GM18517 (cell line): Measurements from ENCODE around the gene MED28.
A peak's percentile ranks its signal among the peaks of the same experiment; 100 is the strongest.
"Not testable (repeated sequence)": the region's sequence is repeated elsewhere in the genome, so short reads cannot be mapped to it uniquely, and the experiment has no call there.

Source experiments
- ATAC-seq: cut with Tn5 transposase; IDR thresholded peaks from one replicate; pipeline ENCODE4 v1.9.1; 2021; ENCODE audit warnings: mild to moderate bottlenecking, moderate library complexity; ENCODE audit not compliant: unreplicated experiment

MED28 gene, protein sequence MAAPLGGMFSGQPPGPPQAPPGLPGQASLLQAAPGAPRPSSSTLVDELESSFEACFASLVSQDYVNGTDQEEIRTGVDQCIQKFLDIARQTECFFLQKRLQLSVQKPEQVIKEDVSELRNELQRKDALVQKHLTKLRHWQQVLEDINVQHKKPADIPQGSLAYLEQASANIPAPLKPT

DNA sequence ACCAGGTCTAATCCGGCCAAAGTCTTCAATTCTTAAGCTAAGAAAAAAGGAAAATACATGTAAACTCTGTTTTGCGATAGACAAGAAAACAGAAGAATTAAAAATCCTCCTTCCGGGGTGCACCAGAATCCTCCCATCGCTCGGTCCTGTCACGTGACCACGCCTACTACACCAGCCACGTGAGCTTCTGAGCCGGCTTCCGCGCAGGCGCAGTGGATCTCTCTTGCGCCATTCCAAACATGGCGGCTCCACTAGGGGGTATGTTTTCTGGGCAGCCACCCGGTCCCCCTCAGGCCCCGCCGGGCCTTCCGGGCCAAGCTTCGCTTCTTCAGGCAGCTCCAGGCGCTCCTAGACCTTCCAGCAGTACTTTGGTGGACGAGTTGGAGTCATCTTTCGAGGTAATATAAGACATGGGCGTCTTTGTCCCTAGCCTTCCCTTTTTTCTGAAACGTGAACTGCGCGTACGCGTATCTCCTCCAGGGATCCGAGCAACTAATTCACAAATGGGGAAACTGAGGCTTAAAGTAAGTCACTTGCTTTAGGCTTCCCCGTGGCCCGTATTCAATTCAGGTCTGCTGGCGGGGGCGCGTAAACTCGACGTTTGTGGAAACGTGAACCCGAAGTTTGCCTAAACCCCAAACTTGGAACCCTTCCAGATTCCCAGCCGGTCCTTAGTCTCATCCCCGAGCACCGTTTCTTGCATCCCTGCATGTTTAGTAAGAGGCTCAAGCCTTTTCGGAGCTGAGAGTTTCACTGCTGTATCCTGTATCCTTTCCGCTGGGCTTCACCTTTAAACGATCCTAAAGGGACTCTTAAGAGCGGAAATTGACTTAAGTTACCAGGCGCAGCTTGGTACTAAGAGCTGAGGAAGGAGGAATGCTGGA is at the start of gene MED28:
Gene MED28, plus strand, starts transcription at position 226 of the 884 bp plus-strand sequence. Its CDS starts 14 bp downstream, at position 240.
- peak; percentile 94 for ATAC-seq

DNA sequence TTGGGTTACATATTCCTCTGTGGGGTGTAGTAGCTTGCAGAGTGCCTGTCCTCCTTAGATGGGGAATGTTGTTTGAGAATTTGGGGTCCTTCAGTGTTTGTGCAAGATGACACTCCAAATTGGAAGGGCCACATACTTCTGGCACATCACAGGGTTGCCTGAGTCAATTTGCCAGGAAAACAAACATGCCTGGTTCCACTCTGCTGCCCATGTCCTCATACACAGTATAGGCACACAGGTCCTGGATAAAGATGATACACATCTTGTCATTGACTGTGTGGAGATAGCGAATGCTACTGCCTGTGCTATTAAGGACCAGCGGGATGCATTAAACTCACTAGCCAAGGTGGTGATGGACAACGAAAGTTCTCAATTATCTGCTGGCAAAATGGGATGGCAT is 48.6 kb upstream of the MED28 start:
- no peak for ATAC-seq

DNA sequence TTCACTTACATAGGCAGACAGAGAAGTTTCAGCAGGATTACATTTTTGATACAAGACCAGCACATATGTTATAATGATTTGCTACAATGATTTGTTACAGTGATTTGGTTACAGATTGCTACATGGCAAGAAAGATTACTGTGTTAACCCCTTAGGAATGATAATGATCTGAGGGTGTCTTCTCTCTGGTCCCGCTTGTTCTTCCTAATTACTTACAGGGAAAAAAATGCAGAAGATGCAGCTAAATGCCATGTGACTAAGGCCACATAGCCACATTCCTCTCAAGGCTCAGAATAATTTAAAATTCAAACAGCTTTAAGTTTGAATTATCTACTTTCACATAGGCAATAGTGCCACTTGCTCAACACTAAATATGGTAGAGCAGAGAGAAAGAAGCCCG is 47.2 kb upstream of the MED28 start:
- ATAC-seq: no peak

DNA sequence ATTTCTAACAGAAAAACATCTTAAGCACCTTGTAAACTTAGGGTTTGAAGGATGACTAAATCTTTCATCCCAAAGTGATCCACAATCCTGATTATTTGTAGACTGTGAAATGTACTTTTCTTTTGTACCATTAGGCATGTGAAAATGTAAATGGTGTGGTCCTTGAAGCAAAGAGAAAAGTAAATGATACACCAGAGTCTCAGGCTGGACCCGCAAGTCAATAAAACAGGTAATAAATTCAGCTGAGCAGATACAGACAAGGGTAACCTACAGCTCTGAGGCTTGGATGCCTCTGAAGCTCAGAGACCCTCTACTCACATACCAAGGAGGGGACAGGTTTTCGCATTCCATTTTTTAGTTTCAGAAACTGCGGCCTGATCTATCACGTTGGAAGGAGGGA is 40.2 kb upstream of the MED28 start:
- ATAC-seq: no peak

DNA sequence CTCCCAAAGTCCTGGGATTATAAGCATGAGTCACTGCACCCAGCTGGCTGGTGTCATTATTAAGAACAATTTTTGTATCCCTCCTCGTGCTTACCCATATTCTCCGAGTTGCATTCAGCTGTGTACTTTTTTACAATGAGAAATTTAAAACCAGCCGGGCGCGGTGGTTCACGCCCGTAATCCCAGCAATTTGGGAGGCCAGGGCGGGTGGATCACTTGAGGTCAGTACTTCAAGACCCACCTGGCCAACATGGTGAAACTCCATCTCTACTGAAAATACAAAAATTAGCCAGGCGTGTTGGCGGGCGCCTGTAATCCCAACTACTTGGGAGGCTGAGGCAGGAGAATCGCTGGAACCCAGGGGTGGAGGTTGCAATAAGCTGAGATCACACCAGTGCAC is 39.3 kb upstream of the MED28 start:
- ATAC-seq: not testable (repeated sequence)

DNA sequence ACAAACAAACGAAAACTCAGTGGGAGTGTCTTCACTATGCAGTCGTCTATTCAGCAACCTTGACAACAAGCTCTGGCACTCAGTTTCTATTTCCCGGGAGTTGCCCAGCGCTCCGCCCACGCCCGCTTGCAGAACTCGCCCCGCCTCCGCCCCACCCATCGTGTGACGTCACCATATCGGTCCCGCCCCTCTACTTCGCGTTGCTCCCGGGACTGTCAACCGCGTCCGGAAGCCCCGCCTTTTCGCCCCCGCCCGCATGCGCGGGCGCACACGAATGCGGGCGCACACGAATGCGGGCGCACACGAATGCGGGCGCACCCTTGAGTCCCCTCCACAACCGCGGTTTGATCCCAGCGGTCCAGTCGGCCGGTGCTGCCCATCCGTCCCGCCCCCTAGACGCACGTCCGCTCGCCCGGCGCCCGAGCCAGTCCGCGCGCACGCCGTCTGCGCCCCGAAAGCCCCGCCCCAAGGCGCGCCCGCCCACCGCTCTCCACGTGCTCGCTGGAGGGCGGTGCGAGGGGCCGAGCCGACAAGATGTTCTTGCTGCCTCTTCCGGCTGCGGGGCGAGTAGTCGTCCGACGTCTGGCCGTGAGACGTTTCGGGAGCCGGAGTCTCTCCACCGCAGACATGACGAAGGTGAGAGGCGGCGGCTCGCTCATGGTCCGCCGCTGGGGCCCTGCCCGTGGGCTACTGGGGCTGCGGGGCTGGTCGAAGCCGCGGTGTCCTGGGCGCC is 37.3 kb upstream of the MED28 start, which contains the start of gene LAP3:
Gene LAP3, plus strand, starts transcription at position 267 of the 733 bp plus-strand sequence. Its CDS starts 268 bp downstream, at position 535.
- ATAC-seq: peak; percentile 73

DNA sequence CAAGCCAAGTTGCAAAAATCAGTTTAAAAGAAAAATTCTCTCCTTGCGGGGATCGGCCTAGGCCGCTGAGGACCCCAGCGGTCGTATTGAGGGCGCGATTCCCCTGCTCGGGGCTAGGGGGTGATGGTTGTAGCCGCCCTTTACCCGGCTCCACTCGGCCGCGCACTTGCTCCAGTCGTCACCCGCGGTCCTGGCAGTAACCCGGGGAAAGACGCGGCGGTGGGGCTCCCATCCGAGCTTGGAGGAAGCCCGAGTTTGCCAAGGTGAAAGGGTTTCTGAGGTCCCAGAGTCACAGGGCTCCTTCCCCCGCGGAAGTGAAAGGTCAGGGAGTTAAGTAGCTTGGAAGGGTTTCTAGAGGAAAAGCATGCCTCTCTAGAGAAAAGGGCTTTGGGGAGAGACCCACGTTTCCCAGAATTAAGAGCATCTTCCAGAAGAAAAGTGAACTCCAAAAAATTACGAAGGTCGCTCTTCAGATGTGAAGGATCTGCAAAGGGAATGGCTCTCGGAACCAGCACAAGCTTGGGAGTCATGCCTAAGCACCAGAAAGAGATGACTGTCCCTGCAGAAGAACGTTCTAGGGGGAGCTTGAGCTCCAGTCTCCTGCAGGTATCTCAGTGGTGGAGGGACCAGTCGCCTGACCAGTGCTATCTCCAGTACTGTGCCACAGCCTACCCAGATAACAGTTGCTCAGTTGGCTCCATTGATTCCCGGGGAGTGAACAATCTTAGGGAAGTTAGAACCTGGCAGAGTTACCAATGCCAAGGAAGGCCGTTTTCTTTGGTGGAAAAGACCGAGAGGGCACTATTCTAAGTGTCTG is 36.6 kb upstream of the MED28 start:
- peak; percentile 19 for ATAC-seq

DNA sequence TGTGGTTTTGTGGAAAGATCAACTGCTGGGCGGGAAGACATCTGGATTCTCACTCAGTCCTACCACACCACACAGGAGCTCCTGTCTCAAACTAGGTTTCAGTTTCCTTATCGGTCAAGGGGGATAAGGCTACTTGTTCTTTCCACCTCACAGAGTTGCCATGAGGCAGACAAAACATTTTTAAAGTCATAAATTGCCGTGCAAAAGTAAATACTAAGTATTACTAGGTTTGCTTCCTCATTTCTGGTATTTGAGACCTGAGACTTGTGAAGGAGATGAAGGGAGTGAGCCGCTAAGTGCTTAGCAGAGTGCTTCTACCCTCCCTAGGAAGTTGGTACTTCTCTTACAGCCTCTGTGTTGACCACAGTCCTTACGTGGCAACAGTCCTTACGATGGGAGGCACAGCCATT is 36.0 kb upstream of the MED28 start:
- ATAC-seq: peak; percentile 42

DNA sequence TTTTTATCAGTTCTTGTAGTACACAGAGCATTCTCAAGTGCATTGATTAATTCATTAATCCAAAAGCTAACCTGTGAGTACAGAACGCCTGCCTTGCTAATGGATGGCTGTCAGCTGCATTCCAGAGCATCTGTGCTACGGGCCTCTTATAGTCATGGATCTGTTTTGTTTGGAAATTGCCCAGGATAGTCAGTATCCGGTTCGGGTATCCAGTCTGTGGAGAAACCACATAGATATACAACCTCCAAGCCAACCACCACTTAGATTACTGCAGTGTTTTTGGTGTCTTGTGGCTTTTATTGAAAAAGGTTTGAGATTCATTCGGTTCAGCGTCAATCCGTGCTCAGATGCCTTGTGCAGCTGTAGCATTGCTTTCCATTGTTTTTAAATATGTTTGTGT is 33.5 kb upstream of the MED28 start:
- no peak for ATAC-seq

DNA sequence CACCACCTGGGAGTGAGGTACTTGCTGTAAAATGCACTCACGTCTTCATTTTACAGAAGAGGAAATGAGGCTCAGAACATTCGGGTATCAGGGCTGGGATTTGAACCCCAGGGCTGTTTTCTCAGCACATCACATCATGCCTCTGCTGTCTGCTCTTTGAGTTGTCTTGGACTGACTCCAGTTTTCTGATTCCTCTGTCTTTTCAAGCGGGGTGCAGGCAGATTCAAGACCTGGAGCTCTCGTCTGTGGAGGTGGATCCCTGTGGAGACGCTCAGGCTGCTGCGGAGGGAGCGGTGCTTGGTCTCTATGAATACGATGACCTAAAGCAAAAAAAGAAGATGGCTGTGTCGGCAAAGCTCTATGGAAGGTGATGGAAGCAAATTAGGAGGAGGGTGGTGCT is 31.2 kb upstream of the MED28 start:
- no peak for ATAC-seq

DNA sequence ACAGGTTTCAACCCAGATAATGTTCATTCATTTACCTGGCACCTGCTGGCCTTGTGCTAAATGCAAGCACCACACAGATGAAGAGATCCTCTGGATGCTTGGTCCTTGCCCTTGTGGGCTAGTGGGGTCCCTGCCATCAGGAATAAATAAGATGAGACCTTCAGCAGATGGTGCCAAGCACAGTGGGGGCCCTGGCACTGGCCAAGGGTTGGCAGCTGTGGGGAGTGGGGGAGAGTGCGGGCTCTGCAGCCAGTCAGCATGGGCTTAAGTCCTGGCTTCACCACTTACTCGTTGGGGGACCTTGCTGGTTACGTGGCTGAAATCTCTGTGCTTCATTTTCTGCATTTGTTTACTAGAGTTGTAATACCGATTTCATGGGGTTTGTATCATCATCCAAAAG is 30.5 kb upstream of the MED28 start:
- no peak for ATAC-seq

DNA sequence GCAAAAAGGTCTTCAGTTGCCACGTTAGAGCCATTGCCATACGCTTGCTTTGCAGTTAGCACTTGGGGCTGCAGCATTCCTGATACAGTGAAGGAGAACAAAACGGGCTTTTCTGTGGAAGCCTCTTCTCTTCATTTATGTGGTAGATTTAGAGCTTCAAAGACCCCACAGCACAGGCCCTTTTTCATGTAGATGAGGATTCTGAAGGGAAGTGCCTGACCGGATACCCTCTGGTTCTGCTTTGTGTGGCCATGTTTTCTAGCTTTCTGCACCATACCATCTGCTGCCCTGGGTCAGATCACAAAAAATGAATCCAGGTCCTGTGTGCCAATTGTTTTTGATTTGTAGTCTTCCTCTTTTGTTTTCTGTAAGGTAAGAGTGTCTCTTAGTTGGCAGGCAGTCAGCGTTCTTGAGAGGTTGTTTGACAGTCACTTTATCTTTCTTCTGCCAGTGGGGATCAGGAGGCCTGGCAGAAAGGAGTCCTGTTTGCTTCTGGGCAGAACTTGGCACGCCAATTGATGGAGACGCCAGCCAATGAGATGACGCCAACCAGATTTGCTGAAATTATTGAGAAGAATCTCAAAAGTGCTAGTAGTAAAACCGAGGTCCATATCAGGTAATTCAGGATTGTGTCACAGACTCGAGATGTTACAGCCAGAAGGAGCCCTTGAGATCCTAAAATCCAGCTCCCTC is 29.8 kb upstream of the MED28 start:
- ATAC-seq: no peak

DNA sequence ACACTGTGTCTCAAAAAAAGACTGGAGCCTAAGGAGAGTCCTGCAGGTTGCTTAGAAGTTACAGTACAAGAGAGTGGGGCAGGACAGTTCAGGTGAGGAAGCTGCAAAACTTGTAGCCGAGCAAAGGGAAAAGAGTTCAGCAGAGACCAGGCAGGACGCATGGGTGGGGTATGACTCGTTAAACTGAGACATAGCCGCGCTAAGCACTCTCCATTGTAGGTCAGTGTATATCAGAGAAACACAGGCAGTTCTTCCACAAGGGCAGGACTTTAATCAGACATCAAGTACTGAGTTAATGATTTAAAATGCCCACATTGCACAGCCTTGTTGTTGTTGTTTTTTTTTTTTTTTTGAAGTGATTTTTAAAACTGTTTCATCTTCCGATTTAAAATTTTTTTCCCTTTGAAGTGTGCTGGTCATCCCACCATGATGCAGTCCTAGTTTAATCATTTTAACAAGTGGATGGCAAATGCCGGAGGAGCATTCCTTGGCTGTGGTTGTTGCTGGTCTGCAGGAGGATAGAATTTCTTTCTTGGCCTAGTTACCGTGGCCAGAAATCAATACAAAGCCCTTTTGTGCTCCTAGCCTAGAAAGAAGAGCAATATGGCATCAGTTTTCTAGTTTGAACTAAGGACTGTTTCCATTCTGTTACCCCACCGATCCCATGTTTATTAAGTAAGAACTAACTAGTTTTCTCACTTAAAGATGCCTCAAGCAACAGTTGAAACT is 27.2 kb upstream of the MED28 start:
- ATAC-seq: no peak

DNA sequence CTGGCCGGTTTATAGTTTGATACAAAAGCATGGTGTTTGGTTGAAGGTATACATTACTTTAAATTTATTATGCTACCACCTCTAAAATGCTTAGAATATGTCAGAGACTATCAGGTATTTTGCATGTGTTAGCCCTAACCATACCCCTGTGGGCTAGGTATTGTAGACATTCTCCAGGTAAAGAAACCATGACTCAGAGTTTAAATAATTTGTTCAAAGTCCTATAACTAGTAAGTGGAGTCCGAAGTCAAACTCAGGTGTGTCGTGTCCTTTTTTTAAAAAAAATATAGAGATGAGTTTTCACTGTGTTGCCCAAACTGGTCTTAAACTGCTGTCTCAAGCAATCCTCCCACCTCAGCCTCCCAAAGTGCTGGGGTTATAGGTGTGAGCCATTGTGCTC is 25.1 kb upstream of the MED28 start:
- no peak for ATAC-seq

DNA sequence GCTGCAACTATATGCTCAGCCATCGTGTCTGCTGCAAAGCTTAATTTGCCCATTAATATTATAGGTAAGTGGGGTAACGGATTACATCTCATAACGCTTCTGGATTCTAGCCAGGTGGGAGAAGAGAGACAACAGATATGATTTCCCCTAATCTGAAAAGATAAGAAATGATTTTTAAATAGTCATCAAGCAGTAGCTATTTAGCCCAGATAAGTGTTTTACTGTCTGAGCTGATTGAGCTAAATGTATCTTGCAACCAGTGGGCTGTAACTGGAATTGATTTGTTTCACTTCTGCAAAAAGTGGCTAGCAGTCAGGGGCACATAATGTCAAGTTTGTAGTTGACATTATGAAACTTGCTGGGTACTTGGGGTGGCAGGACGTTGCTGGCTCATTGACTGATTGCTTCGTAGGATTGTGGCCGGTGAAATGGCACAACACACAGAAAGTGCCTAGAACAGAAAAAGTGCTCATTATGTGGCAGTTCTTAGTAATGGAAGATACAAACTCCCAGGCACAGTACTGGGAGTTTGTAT is 18.9 kb upstream of the MED28 start:
- peak; percentile 90 for ATAC-seq

DNA sequence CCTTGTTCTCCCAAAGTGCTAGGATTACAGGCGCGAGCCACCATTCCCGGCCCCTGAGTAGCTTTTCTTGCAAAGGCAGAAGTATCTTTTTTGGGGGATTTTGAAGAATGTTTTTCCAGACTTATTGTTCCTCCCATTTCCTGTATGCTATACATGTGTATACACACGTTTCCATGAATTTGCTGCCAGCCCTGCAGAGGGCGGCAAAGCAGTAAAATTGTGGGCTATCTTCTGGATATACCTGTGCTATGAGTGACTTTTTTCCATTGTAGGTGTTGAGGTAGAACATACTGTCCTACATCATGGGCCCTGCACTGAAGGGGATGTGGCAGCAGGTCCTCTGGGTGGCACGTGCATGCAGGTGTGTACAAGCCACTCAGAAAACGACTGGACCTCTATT is 16.9 kb upstream of the MED28 start:
- ATAC-seq: no peak

DNA sequence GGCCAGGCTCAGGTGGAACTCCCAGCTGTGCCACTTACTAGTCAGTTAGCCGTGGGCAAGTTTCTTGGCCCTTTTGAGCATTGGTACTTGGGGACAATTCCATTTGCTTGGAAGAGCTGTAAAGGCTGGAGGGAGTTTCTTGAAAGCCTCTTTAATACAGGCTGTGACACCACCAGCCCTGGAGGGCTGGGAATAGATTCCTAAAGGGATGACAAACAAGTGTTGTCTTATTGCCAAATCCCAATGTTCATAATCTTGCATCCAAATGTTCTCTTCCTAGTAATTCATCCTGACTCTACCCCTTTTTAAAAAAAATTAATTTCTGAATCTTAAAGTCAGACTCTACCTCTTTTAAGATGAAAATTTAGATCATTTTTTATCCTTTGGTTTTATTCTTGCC is 14.6 kb upstream of the MED28 start:
- ATAC-seq: no peak

DNA sequence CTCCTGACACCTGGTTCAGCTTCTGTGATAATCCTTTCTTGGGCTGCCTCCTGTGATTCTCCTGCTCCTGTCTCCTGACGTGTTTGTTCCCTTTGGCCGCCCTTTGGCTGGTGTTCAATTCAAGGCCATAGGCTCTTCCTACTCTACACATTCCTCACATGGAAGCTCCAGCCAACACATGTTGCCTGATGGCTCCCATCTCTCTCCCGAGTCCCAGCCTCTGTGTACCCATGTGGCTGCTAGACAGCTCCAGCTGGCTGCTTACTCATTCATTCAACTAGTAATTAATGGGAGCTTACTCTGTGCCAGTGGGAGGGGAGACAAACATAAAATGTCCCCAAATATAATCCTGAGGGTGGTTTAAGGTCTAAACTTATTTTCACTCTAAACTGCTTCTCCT is 9.2 kb upstream of the MED28 start:
- no peak for ATAC-seq

DNA sequence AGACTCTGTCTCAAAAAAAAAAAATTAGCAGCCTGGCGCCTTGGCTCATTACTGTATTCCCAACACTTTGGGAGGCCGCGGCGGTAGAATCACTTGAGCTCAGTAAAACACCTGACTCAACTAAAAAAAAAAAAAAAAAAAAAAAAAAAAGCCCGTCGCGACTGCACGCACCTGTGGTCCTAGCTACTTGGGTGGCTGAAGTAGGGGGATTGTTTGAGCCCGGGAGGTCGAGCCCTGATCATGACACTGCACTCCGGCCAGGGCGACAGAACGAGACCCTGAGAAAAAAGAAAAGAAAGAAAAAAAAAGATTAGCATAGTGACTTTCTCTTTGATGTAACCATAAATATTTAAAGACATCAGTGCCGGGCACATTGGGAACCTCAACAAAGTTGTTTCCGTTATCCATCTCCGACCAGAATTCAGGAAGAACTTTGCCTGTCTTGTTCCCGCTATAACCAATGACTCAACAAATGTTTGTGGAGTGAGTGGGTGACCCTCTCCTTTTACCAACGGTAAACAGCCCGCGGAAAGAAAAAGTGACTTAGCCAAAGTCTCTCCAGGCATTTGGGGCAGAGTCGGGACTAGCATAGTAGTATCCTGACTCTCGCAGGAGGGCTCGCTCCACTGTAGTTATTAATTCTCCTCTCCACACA is 553 bp upstream of the MED28 start:
- peak; percentile 52 for ATAC-seq
